Left hindlimb (tissue), 1 donor: ENCODE data around the gene OR10AD1.
"Not testable (repeated sequence)": the region's sequence is repeated elsewhere in the genome, so short reads cannot be mapped to it uniquely, and the experiment has no call there.

ENCODE experiments used
- DNase-seq: peaks from one replicate; pipeline ENCODE4 v3.0.0-alpha.2; 2018

The OR10AD1 gene

GRCh38 chr12:48203192-48203591, at the start of gene OR10AD1:
TSS of gene OR10AD1 (minus strand) at chr12:48203292. CDS start at chr12:48203292, 0 bp downstream.
- no peak for DNase-seq

- no peak for DNase-seq
These were observed 44.3 kb upstream of the OR10AD1 start for GRCh38 chr12:48247181-48247966.

- no peak for DNase-seq
These were observed 34.1 kb upstream of the OR10AD1 start for GRCh38 chr12:48237162-48237561.

- no peak for DNase-seq
These were observed 32.8 kb upstream of the OR10AD1 start for GRCh38 chr12:48235796-48236333.

- DNase-seq: not testable (repeated sequence)
These were observed 28.3 kb upstream of the OR10AD1 start for GRCh38 chr12:48231169-48231958.

- DNase-seq: not testable (repeated sequence)
These were observed 21.4 kb upstream of the OR10AD1 start for GRCh38 chr12:48224533-48224932.

- DNase-seq: no peak
These were observed 18.6 kb upstream of the OR10AD1 start for GRCh38 chr12:48221645-48222044.

GRCh38 chr12:48220701-48221100, 17.6 kb upstream of the OR10AD1 start:
- DNase-seq: no peak

- DNase-seq: no peak
These were observed 16.5 kb upstream of the OR10AD1 start for GRCh38 chr12:48219631-48220030.

- DNase-seq: no peak
These were observed 13.7 kb upstream of the OR10AD1 start for GRCh38 chr12:48216785-48217184.

- not testable (repeated sequence) for DNase-seq
These were observed 6.4 kb upstream of the OR10AD1 start for GRCh38 chr12:48209495-48209894.

- no peak for DNase-seq
These were observed 326 bp downstream of the OR10AD1 start for GRCh38 chr12:48202766-48203165.

- no peak for DNase-seq
These were observed 1.6 kb downstream of the OR10AD1 start for GRCh38 chr12:48201516-48201915.

GRCh38 chr12:48201091-48201490, 2.0 kb downstream of the OR10AD1 start:
- DNase-seq: no peak

- DNase-seq: no peak
These were observed 3.3 kb downstream of the OR10AD1 start for GRCh38 chr12:48199774-48200221.

GRCh38 chr12:48198985-48199384, 4.1 kb downstream of the OR10AD1 start:
- DNase-seq: no peak

GRCh38 chr12:48198672-48198971, 4.5 kb downstream of the OR10AD1 start:
- no peak for DNase-seq

GRCh38 chr12:48197971-48198671, 5.0 kb downstream of the OR10AD1 start:
- DNase-seq: peak; percentile 95

- no peak for DNase-seq
These were observed 5.5 kb downstream of the OR10AD1 start for GRCh38 chr12:48197549-48197970.

- no peak for DNase-seq
These were observed 8.3 kb downstream of the OR10AD1 start for GRCh38 chr12:48194799-48195201.

- no peak for DNase-seq
These were observed 9.5 kb downstream of the OR10AD1 start for GRCh38 chr12:48193623-48194022.

- DNase-seq: no peak
These were observed 10.2 kb downstream of the OR10AD1 start for GRCh38 chr12:48192861-48193260.

- DNase-seq: no peak
These were observed 12.0 kb downstream of the OR10AD1 start for GRCh38 chr12:48191096-48191495.
